Measurements from ENCODE around the gene ZNF189.

DNA sequence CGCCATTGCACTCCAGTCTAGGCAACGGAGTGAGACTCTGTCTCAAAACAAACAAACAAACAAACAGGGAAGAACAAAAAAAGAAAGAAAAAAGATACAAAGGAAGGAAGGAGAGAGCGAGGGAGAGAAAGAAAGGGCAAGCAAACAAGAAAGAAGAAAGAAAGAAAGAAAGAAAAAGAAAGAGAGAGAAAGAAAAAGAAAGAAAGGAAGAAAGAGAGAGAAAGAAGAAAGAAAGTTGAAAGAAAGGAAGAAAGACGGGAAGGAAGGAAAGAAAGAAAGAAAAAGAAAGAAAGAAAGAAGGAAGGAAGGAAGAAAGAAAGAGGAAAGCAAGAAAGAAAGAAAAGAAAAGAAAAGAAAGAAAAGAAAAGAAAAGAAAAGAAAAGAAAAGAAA is 50.0 kb downstream of the ZNF189 start:
- TF ChIP-seq, protein P1, sequence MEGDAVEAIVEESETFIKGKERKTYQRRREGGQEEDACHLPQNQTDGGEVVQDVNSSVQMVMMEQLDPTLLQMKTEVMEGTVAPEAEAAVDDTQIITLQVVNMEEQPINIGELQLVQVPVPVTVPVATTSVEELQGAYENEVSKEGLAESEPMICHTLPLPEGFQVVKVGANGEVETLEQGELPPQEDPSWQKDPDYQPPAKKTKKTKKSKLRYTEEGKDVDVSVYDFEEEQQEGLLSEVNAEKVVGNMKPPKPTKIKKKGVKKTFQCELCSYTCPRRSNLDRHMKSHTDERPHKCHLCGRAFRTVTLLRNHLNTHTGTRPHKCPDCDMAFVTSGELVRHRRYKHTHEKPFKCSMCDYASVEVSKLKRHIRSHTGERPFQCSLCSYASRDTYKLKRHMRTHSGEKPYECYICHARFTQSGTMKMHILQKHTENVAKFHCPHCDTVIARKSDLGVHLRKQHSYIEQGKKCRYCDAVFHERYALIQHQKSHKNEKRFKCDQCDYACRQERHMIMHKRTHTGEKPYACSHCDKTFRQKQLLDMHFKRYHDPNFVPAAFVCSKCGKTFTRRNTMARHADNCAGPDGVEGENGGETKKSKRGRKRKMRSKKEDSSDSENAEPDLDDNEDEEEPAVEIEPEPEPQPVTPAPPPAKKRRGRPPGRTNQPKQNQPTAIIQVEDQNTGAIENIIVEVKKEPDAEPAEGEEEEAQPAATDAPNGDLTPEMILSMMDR (IDR thresholded peaks at IDR 0.05) = no peak
- no peak for TF ChIP-seq ZFX (IDR thresholded peaks at IDR 0.05; ENCODE audit: borderline replicate concordance)

All from 22Rv1 (cell line).